ENCODE measurements around the gene SAMD14.

SAMD14 gene

GRCh38 chr17:50087912-50088405 lies 42.0 kb downstream of the SAMD14 start:
- no peak for TF ChIP-seq CTCF (conservative IDR thresholded peaks at IDR 0.05; ENCODE audit: control insufficient read depth, insufficient read depth, low read depth, low read length)
- no peak for DNase-seq (ENCODE audit: low read depth)
- H3K4me3 ChIP-seq (ENCODE audit: control insufficient read depth, low read depth, low read length), result no peak overlapping the region

- DNase-seq (ENCODE audit: low read depth), result peak; percentile 74
- no peak overlapping the region for H3K4me3 ChIP-seq (ENCODE audit: control insufficient read depth, low read depth, low read length)
- peak; percentile 95 for TF ChIP-seq CTCF (conservative IDR thresholded peaks at IDR 0.05; ENCODE audit: control insufficient read depth, insufficient read depth, low read depth, low read length)
Observed at GRCh38 chr17:50087246-50087911, 42.6 kb downstream of the SAMD14 start.

- H3K4me3 ChIP-seq (ENCODE audit: control insufficient read depth, low read depth, low read length), result no peak overlapping the region
- no peak for DNase-seq (ENCODE audit: low read depth)
- no peak for TF ChIP-seq CTCF (conservative IDR thresholded peaks at IDR 0.05; ENCODE audit: control insufficient read depth, insufficient read depth, low read depth, low read length)
Observed at GRCh38 chr17:50081757-50082156, 48.2 kb downstream of the SAMD14 start.

GRCh38 chr17:50080827-50081226 lies 49.1 kb downstream of the SAMD14 start:
- TF ChIP-seq CTCF (conservative IDR thresholded peaks at IDR 0.05; ENCODE audit: control insufficient read depth, insufficient read depth, low read depth, low read length), result no peak
- no peak overlapping the region for H3K4me3 ChIP-seq (ENCODE audit: control insufficient read depth, low read depth, low read length)
- no peak for DNase-seq (ENCODE audit: low read depth)

GRCh38 chr17:50080096-50080480 lies 49.9 kb downstream of the SAMD14 start:
- DNase-seq (ENCODE audit: low read depth), result no peak
- H3K4me3 ChIP-seq (ENCODE audit: control insufficient read depth, low read depth, low read length), result no peak overlapping the region
- TF ChIP-seq CTCF (conservative IDR thresholded peaks at IDR 0.05; ENCODE audit: control insufficient read depth, insufficient read depth, low read depth, low read length), result no peak

GRCh38 chr17:50079334-50080095 lies 50.4 kb downstream of the SAMD14 start:
- DNase-seq (ENCODE audit: low read depth), result peak; percentile 47
- peak; percentile 78 for TF ChIP-seq CTCF (conservative IDR thresholded peaks at IDR 0.05; ENCODE audit: control insufficient read depth, insufficient read depth, low read depth, low read length)
- no peak overlapping the region for H3K4me3 ChIP-seq (ENCODE audit: control insufficient read depth, low read depth, low read length)

Data from fibroblast of mammary gland (primary cell).